ENCODE data around the gene TANGO2.

DNA sequence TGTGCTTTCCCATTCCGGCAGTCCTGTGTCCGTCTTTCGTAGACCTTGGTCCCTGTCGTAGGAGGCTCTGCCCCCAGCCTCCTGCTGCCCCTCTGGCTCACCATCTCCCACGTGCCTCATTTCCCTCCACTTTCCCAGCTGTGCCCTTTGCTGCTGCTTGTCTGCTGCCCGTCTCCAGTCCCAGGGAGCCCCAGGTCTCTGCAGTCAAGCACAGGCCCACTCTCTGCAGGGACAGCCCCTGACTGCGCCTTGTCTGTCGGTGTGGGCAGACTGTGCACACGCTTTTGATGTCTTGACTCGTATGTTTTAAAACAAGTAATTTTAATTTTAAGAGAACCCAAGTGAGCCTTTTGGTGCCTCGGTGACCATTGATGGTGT lies 71.6 kb downstream of the TANGO2 start:
- TF ChIP-seq, protein P1, sequence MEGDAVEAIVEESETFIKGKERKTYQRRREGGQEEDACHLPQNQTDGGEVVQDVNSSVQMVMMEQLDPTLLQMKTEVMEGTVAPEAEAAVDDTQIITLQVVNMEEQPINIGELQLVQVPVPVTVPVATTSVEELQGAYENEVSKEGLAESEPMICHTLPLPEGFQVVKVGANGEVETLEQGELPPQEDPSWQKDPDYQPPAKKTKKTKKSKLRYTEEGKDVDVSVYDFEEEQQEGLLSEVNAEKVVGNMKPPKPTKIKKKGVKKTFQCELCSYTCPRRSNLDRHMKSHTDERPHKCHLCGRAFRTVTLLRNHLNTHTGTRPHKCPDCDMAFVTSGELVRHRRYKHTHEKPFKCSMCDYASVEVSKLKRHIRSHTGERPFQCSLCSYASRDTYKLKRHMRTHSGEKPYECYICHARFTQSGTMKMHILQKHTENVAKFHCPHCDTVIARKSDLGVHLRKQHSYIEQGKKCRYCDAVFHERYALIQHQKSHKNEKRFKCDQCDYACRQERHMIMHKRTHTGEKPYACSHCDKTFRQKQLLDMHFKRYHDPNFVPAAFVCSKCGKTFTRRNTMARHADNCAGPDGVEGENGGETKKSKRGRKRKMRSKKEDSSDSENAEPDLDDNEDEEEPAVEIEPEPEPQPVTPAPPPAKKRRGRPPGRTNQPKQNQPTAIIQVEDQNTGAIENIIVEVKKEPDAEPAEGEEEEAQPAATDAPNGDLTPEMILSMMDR (IDR thresholded peaks at IDR 0.05): no peak
- no peak for TF ChIP-seq EZH2phosphoT487 (IDR thresholded peaks at IDR 0.05)
